A673 (cell line): ENCODE measurements around the gene BTBD7. TPM values are rescaled to one million over a fixed set of nuclear protein-coding genes. Genes with fewer than 3 reads are reported as not detected.

ENCODE experiments used
- BruUV-seq: library from RNA; stranded (reverse); fragments of 400-500 nt; replicated peaks from 2 replicates; lab custom pipeline; 2021; lab: Mats Ljungman, UMichigan
- CTCF ChIA-PET: fragments of 300-600 bp; sonication (Branson Sonifier 250); formaldehyde crosslinking; loops from one replicate; lab custom pipeline; 2022; ENCODE audit warnings: antibody characterized with exemption; lab: Charles Lee
- POLR2A ChIA-PET: fragments of 300-600 bp; sonication (Branson Sonifier 250); formaldehyde crosslinking; loops from one replicate; lab custom pipeline; 2022; ENCODE audit warnings: antibody characterized with exemption; ENCODE audit not compliant: low non-redundant PET; lab: Charles Lee
- DNase-seq: peaks from one replicate; pipeline ENCODE4 v3.0.0-alpha.2; 2015; ENCODE audit warnings: low spot score
- H3K27ac ChIP-seq: fragments of 200-600 bp; sonication (generic); 2 replicates; pipeline ENCODE4 v1.5.1; 2016; ENCODE audit warnings: mixed run types, low read depth, mild to moderate bottlenecking, mixed read lengths, antibody characterized with exemption, low read length; ENCODE audit not compliant: poor library complexity, severe bottlenecking
- H3K27me3 ChIP-seq: fragments of 200-600 bp; sonication (generic); replicated peaks from 2 replicates; pipeline ENCODE4 v1.6.1; 2017; ENCODE audit warnings: mixed run types, low read depth, mild to moderate bottlenecking, mixed read lengths, antibody characterized with exemption, low read length; ENCODE audit not compliant: insufficient read depth, poor library complexity
- H3K36me3 ChIP-seq: fragments of 200-600 bp; sonication (generic); 2 replicates; pipeline ENCODE4 v1.6.1; 2016; ENCODE audit warnings: mixed run types, mild to moderate bottlenecking, mixed read lengths, antibody characterized with exemption, low read length; ENCODE audit not compliant: insufficient read depth, poor library complexity, severe bottlenecking
- H3K4me1 ChIP-seq: fragments of 200-600 bp; sonication (generic); 2 replicates; pipeline ENCODE4 v1.6.1; 2017; ENCODE audit warnings: mixed run types, mild to moderate bottlenecking, mixed read lengths, antibody characterized with exemption, low read length; ENCODE audit not compliant: insufficient read depth, poor library complexity, severe bottlenecking
- H3K4me3 ChIP-seq: fragments of 200-600 bp; sonication (generic); 2 replicates; pipeline ENCODE4 v1.5.1; 2016; ENCODE audit warnings: low read depth, mixed run types, mild to moderate bottlenecking, mixed read lengths, low read length; ENCODE audit not compliant: poor library complexity, severe bottlenecking
- H3K9me3 ChIP-seq: fragments of 200-600 bp; sonication (generic); 2 replicates; pipeline ENCODE4 v1.6.1; 2016; ENCODE audit warnings: mixed run types, low read depth, mild to moderate bottlenecking, mixed read lengths, antibody characterized with exemption, low read length; ENCODE audit not compliant: poor library complexity, severe bottlenecking
- CTCF ChIP-seq: fragments of 300-800, 200-600 bp; sonication (generic); conservative IDR thresholded peaks from 2 replicates; pipeline ENCODE4 v1.5.1; 2017; ENCODE audit warnings: low read depth, mild to moderate bottlenecking, antibody characterized with exemption, low read length, moderate library complexity, mixed read lengths
- EZH2 ChIP-seq: fragments of 200-600 bp; sonication (generic); IDR thresholded peaks from 2 replicates; pipeline ENCODE4 v1.6.1; 2017; ENCODE audit warnings: borderline replicate concordance, low read depth, mild to moderate bottlenecking, mixed read lengths, antibody characterized with exemption, low read length; ENCODE audit not compliant: poor library complexity, severe bottlenecking
- intact Hi-C: fragments of 100-400 bp; cut with micrococcal nuclease; formaldehyde crosslinking; loops from one replicate; pipeline ENCODE4 v1.10.0; 2022; ENCODE audit not compliant: unreplicated experiment
- total RNA-seq: library from RNA; stranded (reverse); gene quantifications from 2 replicates; pipeline ENCODE4 v1.2.3, GENCODE V29; 2021

The BTBD7 gene
- total RNA-seq, 1 experiment from 2014 or later: 60.9 TPM

GRCh38 chr14:93281937-93282336 lies 50.9 kb downstream of the BTBD7 start:
- no peaks in the 10 kb centered on the region for H3K27me3 ChIP-seq
- no peaks in the 10 kb centered on the region for H3K9me3 ChIP-seq
- intact Hi-C loops: no loop called here
- H3K4me1 ChIP-seq: no peaks in the 10 kb centered on the region
- H3K36me3 ChIP-seq: no peaks in the 10 kb centered on the region
- no peak overlapping the region for H3K4me3 ChIP-seq
- TF ChIP-seq EZH2: no peak
- TF ChIP-seq CTCF: no peak
- H3K27ac ChIP-seq: no peak overlapping the region
- ChIA-PET CTCF (no interaction called here), POLR2A (no interaction called here)
- no TSS peak for BruUV-seq
- DNase-seq: no peak

GRCh38 chr14:93280743-93281142 lies 52.1 kb downstream of the BTBD7 start:
- H3K27ac ChIP-seq: no peak overlapping the region
- TF ChIP-seq CTCF: no peak
- no peak for TF ChIP-seq EZH2
- DNase-seq: no peak
- no peak overlapping the region for H3K4me3 ChIP-seq
- H3K36me3 ChIP-seq: no peaks in the 10 kb centered on the region
- CTCF ChIA-PET: no interaction called here
- no peaks in the 10 kb centered on the region for H3K9me3 ChIP-seq
- H3K27me3 ChIP-seq: no peaks in the 10 kb centered on the region
- H3K4me1 ChIP-seq: no peaks in the 10 kb centered on the region
- intact Hi-C loops: no loop called here
- POLR2A ChIA-PET: no interaction called here
- no TSS peak for BruUV-seq

GRCh38 chr14:93276031-93276716 lies 56.7 kb downstream of the BTBD7 start:
- TF ChIP-seq EZH2 (no peak), CTCF (no peak)
- intact Hi-C loops: no loop called here
- Histone ChIP-seq H3K4me1 (peaks cover 4% of the 10 kb centered on the region), H3K36me3 (no peaks in the 10 kb centered on the region), H3K4me3 (no peak overlapping the region), H3K27ac (no peak overlapping the region), H3K27me3 (no peaks in the 10 kb centered on the region), H3K9me3 (no peaks in the 10 kb centered on the region)
- DNase-seq: no peak
- ChIA-PET CTCF (no interaction called here), POLR2A (no interaction called here)
- BruUV-seq: no TSS peak
